B cell (primary cell): ENCODE results near the gene FGF8. TPM values are rescaled to one million over a fixed set of nuclear protein-coding genes. Genes with fewer than 3 reads are reported as not detected.
A peak's percentile ranks its signal among the peaks of the same experiment; 100 is the strongest.

ENCODE experiments used
- ATAC-seq: fragments of 200-7000 bp; cut with Tn5 transposase; one replicate; pipeline ENCODE4 v1.10.0; 2021; ENCODE audit warnings: low read depth, mild to moderate bottlenecking, moderate number of reproducible peaks, moderate library complexity
- CTCF ChIA-PET: fragments of 350-600 bp; sonication (Branson Sonifier 250); formaldehyde crosslinking; loops from one replicate; lab custom pipeline; 2021; ENCODE audit warnings: antibody characterized with exemption, inconsistent platforms; lab: Charles Lee
- POLR2A ChIA-PET: fragments of 350-600 bp; sonication (Branson Sonifier 250); formaldehyde crosslinking; loops from one replicate; lab custom pipeline; 2021; ENCODE audit warnings: antibody characterized with exemption; lab: Charles Lee
- DNase-seq: peaks from one replicate; pipeline ENCODE4 v3.0.0; 2013
- H2AFZ ChIP-seq: 2 replicates; pipeline ENCODE4 v1.6.1; 2012; ENCODE audit warnings: mild to moderate bottlenecking, low read depth, low read length; ENCODE audit not compliant: insufficient read depth, poor library complexity, severe bottlenecking
- H3K27ac ChIP-seq, 2 donors: 1 replicate in 1 of 2; 2 replicates in 1 of 2; pipeline ENCODE4 v1.5.1; 2012 to 2013; ENCODE audit warnings: low read length in 2 of 2, mild to moderate bottlenecking in 2 of 2, moderate library complexity in 1 of 2
- H3K27me3 ChIP-seq, 4 experiments: fragments of 200-600 bp in 1 of 4; sonication (generic) in 1 of 4; replicated peaks in 1 of 4; 1 replicate in 2 of 4; 2 replicates in 2 of 4; pipeline versions ENCODE4 v1.6.1 to v1.7.0; 2013 to 2016; ENCODE audit warnings: low read length in 3 of 4, mild to moderate bottlenecking in 2 of 4, mixed read lengths in 1 of 4, moderate library complexity in 1 of 4; ENCODE audit not compliant: insufficient read depth in 4 of 4, control insufficient read depth in 3 of 4; ENCODE audit errors: control extremely low read depth in 1 of 4
- H3K36me3 ChIP-seq, 2 experiments: replicated peaks in 1 of 2; 1 replicate in 1 of 2; 2 replicates in 1 of 2; pipeline versions ENCODE4 v1.6.1 to v1.7.1; 2013; ENCODE audit warnings: low read length in 1 of 2; ENCODE audit not compliant: insufficient read depth in 2 of 2, control insufficient read depth in 1 of 2; ENCODE audit errors: control extremely low read depth in 1 of 2, extremely low read depth in 1 of 2
- H3K4me1 ChIP-seq, 2 donors: fragments of 200-600 bp in 1 of 2; sonication (generic) in 1 of 2; 1 replicate in 1 of 2; 2 replicates in 1 of 2; pipeline versions ENCODE4 v1.5.1 to v1.6.1; 2013 to 2017; ENCODE audit warnings: low read length in 2 of 2; ENCODE audit not compliant: control insufficient read depth in 2 of 2, insufficient read depth in 2 of 2
- H3K4me2 ChIP-seq: replicated peaks from 2 replicates; pipeline ENCODE3; 2012; ENCODE audit warnings: mild to moderate bottlenecking, low read depth, low read length; ENCODE audit not compliant: poor library complexity, severe bottlenecking
- H3K4me3 ChIP-seq, 5 experiments: fragments of 200-600 bp in 1 of 5; sonication (generic) in 1 of 5; 1 replicate in 3 of 5; 2 replicates in 2 of 5; pipeline versions ENCODE4 v1.5.1 to v1.7.0; 2011 to 2016; ENCODE audit warnings: low read length in 4 of 5, mild to moderate bottlenecking in 4 of 5, low read depth in 2 of 5, control low read depth in 1 of 5, moderate library complexity in 1 of 5; ENCODE audit not compliant: insufficient read depth in 1 of 5; ENCODE audit errors: control extremely low read depth in 1 of 5, extremely low read depth in 1 of 5
- H3K79me2 ChIP-seq: fragments of 200-600 bp; sonication (generic); one replicate; pipeline ENCODE4 v1.6.0; 2016; ENCODE audit warnings: low read length; ENCODE audit not compliant: control insufficient read depth, insufficient read depth
- H3K9ac ChIP-seq: fragments of 200-600 bp; sonication (generic); 2 replicates; pipeline ENCODE4 v1.6.1; 2017; ENCODE audit warnings: mild to moderate bottlenecking, low read length, moderate library complexity
- H3K9me3 ChIP-seq, 3 donors: one replicate each; pipeline versions ENCODE4 v1.6.1 to v1.7.1; 2013; ENCODE audit warnings: low read length in 2 of 3; ENCODE audit not compliant: control insufficient read depth in 2 of 3, insufficient read depth in 1 of 3; ENCODE audit errors: control extremely low read depth in 1 of 3
- H4K20me1 ChIP-seq: 2 replicates; pipeline ENCODE4 v1.6.0; 2012; ENCODE audit warnings: mild to moderate bottlenecking, low read length; ENCODE audit not compliant: insufficient read depth, control insufficient read depth, poor library complexity, severe bottlenecking
- H3K27ac Mint-ChIP-seq: one replicate; pipeline ENCODE4 v1.8.0; 2021; ENCODE audit warnings: mixed read lengths
- H3K27me3 Mint-ChIP-seq: one replicate; pipeline ENCODE4 v1.8.0; 2021; ENCODE audit warnings: mixed read lengths
- H3K4me1 Mint-ChIP-seq: one replicate; pipeline ENCODE4 v1.8.0; 2021; ENCODE audit warnings: mixed read lengths
- H3K4me3 Mint-ChIP-seq: one replicate; pipeline ENCODE4 v1.8.0; 2021; ENCODE audit warnings: mixed read lengths
- H3K9me3 Mint-ChIP-seq: one replicate; pipeline ENCODE4 v1.8.0; 2022; ENCODE audit warnings: mixed read lengths; ENCODE audit not compliant: insufficient read depth
- CTCF ChIP-seq: fragments of 200-600 bp; IDR thresholded peaks from one replicate; pipeline ENCODE4 v1.8.0; 2022; ENCODE audit warnings: antibody characterized with exemption, mild to moderate bottlenecking
- EZH2 ChIP-seq: IDR thresholded peaks from 2 replicates; pipeline ENCODE4 v1.6.1; 2012; ENCODE audit warnings: borderline replicate concordance, low read depth, mild to moderate bottlenecking, moderate library complexity, low read length; ENCODE audit not compliant: insufficient read depth, poor library complexity, severe bottlenecking
- WGBS: methylation state at CpG from one replicate; pipeline ENCODE4 v1.1.5; 2013; ENCODE audit warnings: missing lambda C conversion rate; ENCODE audit not compliant: insufficient coverage; 5-methylcytosine and 5-hydroxymethylcytosine counted together
- intact Hi-C: fragments of 100-400 bp; cut with micrococcal nuclease; formaldehyde crosslinking; loops from one replicate; pipeline ENCODE4 v1.10.0; 2022
- polyA plus RNA-seq: library from polyadenylated mRNA; depleted of rRNA; stranded (reverse); fragments of >200 nt; gene quantifications from 2 replicates; pipeline ENCODE4 v1.2.3, GENCODE V29; 2012
- total RNA-seq, 2 donors: library from RNA; stranded (reverse); fragments of 120-200 nt in 1 of 2; gene quantifications; 1 replicate in 1 of 2; 2 replicates in 1 of 2; pipeline versions ENCODE4 v1.2.3 to v1.2.4, GENCODE V29; 2013 to 2022

The FGF8 gene
- total and polyA plus RNA-seq, 2 donors (not counting 1 experiment from before 2014, with no cell fraction given): not detected

- intact Hi-C loops: loop anchor here (5.0 kb wide), 4 partner anchors 315 to 895 kb away; partner anchors contain the start of genes ARL3, GBF1, PPRC1 and SFXN2
- Histone ChIP-seq H3K4me3 (peak overlapping the region; percentile 55 to 97 (median 92)), H3K4me2 (peak overlapping the region; percentile 79), H3K9ac (peak overlapping the region; percentile 96), H3K9me3 (no peaks in the 10 kb centered on the region), H4K20me1 (peaks cover 62% of the 10 kb centered on the region), H3K4me1 (peaks cover 33 to 34% of the 10 kb centered on the region in 2 donors), H2AFZ (no peak overlapping the region), H3K36me3 (peaks cover 0 to 19% of the 10 kb centered on the region in 2 experiments), H3K79me2 (peaks cover 82% of the 10 kb centered on the region), H3K27me3 (no peaks in the 10 kb centered on the region), H3K27ac (peak overlapping the region; percentile 81 to 85)
- H3K4me1 Mint-ChIP-seq: peaks cover 42% of the 10 kb centered on the region
- H3K4me3 Mint-ChIP-seq: peak overlapping the region; percentile 94
- peak overlapping the region; percentile 99 for H3K27ac Mint-ChIP-seq
- no peaks in the 10 kb centered on the region for H3K27me3 Mint-ChIP-seq
- ATAC-seq (no peak), DNase-seq (no peak)
- 4% methylated on average over 5 of the region's 14 CpGs for WGBS
- ChIA-PET CTCF (interaction anchor here (1.1 to 5.6 kb wide), 3 partner anchors 24 to 256 kb away, joined by 3 to 48 read pairs (median 38); partner anchors contain the start of gene NPM3), POLR2A (interaction anchor here (0.6 to 6.3 kb wide), 3 partner anchors 14 to 140 kb away, joined by 5 to 102 read pairs (median 17); no protein-coding TSS in a partner anchor)
- TF ChIP-seq CTCF: no peak
- TF ChIP-seq EZH2: no peak
- H3K9me3 Mint-ChIP-seq: no peaks in the 10 kb centered on the region
These were observed 41.0 kb upstream of the FGF8 start for GRCh38 chr10:101816913-101817336.

- Histone ChIP-seq H3K4me3 (peak overlapping the region; percentile 55 to 97 (median 92)), H3K9me3 (no peaks in the 10 kb centered on the region), H3K36me3 (peaks cover 0 to 22% of the 10 kb centered on the region in 2 experiments), H3K27me3 (no peaks in the 10 kb centered on the region), H3K27ac (peak overlapping the region; percentile 81 to 85), H3K4me1 (peaks cover 33 to 34% of the 10 kb centered on the region in 2 donors), H3K79me2 (peaks cover 87% of the 10 kb centered on the region), H4K20me1 (peaks cover 65% of the 10 kb centered on the region), H3K9ac (peak overlapping the region; percentile 96), H2AFZ (no peak overlapping the region), H3K4me2 (peak overlapping the region; percentile 79)
- WGBS: 0% methylated on average over 1 of the region's 5 CpGs
- H3K9me3 Mint-ChIP-seq: no peaks in the 10 kb centered on the region
- peak overlapping the region; percentile 99 for H3K27ac Mint-ChIP-seq
- intact Hi-C loops: loop anchor here (5.0 kb wide), 4 partner anchors 316 to 896 kb away; partner anchors contain the start of genes ARL3, GBF1, PPRC1 and SFXN2
- TF ChIP-seq EZH2: no peak
- H3K4me3 Mint-ChIP-seq: peak overlapping the region; percentile 94
- H3K4me1 Mint-ChIP-seq: peaks cover 44% of the 10 kb centered on the region
- POLR2A ChIA-PET: interaction anchor here (0.6 to 6.3 kb wide), 4 partner anchors 14 to 268 kb away, joined by 5 to 102 read pairs (median 13); no protein-coding TSS in a partner anchor
- DNase-seq (no peak), ATAC-seq (no peak)
- CTCF ChIA-PET: interaction anchor here (0.6 to 5.6 kb wide), 6 partner anchors 12 to 256 kb away, joined by 3 to 48 read pairs (median 4); partner anchors contain the start of gene NPM3
- H3K27me3 Mint-ChIP-seq: no peaks in the 10 kb centered on the region
These were observed 40.5 kb upstream of the FGF8 start for GRCh38 chr10:101816376-101816775.
